ENCODE measurements around the gene HELLS.
"Not testable (repeated sequence)": the region's sequence is repeated elsewhere in the genome, so short reads cannot be mapped to it uniquely, and the experiment has no call there.

Gene HELLS

DNA sequence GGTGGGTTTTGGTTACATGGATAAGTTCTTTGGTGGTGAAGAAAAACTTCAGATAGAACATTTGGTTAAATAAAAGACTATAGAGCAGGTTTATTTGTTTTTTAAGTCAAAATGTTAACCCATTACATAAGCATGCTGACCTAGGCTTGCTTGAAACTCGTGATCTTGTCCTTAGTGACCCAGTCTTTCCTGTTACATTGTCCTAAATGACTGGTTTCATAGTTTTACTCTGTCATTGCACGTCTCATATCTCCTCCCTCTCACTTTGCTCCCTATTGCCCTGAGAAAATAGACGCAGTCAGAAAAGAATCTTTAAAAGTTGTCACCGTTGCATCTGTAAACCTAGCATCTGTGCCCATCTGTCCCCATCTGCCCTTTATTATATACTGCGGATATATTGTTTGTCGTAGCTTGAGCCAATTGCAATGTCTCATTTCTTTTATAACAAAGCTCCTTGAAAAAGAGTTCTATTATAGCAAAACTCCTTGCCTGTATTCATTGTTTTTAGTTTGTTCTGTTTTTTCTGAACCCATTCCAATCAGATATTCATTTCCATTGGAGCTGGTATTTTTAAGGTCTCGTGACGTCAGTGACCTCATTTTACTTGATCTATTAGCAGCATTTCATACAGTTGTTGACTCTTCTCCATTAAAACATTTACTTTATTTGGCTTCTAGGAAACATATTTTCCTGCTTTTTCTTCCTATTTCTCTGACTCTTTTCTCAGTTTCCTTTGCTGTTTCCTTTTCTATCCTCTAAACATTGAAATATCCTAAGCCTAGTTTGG, 57.3 kb downstream of the HELLS start:
- in situ Hi-C loops (cut with MboI; ENCODE audit: low sequenced_read_pairs) = no loop called here

DNA sequence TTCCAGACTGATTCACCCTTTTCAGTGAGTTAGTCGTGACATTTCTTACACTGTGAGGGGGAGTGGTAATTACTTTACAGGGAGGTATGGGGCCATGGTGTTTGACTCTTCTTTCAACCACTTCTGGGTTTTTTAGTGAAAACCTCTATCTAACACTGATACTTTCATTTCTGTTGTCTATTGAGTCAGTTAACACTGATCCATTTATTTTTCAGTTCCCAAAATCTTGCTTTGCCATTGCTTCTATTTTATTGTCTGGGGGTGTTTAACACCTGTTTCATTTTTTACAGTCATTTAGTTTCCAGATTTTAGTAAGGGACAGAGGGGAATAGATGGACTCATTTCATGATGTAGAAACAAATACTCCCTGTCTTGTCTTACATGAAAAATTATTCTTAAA, 61.5 kb downstream of the HELLS start:
- in situ Hi-C loops (cut with MboI; ENCODE audit: low sequenced_read_pairs) = no loop called here

DNA sequence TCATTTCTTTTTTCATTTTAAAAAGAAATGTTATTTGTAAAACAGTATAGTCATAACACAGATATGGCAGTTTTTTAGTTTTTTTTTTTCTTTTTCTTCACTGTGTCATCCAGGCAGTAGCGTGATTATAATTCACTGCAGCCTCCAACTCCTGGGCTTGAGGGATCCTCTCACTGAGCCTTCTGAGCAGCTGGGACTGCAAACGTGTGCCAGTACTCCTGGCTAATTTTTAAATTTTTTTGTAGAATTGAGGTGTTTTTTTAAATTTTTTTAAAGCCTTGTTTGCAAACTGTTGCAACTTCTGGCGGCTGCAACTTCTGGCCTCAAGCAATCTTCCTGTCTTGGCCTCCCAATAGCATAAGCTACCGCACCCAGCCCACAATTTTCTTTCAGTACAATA, 63.0 kb downstream of the HELLS start:
- in situ Hi-C loops (cut with MboI; ENCODE audit: low sequenced_read_pairs) = no loop called here

DNA sequence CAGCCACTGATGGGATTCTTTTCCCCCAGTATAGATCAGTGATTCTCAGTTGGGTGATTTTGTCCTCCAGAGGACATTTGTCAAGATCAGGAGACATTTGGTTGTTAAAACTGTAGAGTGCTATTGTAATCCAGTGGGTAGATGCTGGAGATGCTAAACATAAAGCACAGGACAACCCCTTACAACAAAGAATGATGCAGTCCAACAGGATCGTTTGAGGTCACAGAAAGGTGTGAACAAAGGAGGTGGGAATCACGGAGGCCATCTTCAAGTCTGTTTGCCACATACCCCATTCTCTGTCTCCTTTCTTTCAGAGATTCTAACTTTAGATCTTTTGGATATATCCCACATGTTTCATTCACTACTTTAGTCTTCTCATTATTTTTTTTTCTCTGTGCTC, 69.0 kb downstream of the HELLS start:
- in situ Hi-C loops (cut with MboI; ENCODE audit: low sequenced_read_pairs) = no loop called here

DNA sequence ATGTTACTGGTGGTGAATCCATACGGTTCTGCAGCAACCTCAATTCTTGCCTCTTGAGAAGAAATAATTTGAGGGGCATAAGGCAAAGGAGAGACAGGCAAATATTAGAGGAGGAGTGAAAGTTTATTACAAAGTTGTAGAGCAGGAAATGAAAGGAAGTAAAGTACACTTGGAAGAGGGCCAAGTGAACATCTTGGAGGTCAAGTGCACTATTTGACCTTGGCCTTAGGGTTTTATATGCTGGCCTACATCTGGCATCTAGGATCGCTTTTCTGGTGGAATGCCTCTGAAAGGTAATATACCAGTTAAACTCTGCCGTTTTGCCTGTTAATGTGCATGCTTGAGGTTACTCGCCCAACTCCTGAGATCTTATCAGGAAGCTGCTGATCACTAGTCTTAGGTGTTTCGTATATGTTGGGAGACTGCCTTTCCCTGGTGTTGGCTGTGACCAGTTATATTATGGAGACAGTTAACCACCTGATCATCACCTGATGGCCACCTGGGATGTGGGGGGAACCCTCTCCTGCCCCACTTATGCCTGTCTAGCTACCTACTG, 71.9 kb downstream of the HELLS start:
- in situ Hi-C loops (cut with MboI; ENCODE audit: low sequenced_read_pairs) = no loop called here

DNA sequence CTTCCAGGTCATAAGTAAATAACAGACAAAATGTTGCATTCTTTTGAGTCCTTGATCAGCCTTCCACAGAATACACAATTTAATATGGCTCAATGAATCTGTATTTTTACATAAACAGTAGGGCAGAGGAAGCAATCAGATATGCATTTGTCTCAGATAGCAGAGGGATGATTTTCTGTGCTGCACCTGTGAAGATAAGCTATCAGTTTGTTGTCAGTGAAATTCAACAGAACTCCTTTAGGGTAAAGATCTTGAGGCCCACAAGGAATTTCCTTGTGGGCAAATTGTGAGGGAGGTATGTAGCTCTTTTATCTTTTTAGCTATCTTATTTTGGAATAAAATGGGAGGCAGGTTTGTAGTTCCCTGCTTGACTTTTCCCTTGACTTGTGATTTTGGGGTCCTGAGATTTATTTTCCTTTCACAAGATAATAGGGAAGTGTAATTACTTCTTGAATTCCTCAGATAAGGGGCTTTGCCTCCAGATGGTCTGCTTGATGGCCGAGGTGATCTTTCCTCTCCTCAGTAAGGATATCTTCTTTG, 77.1 kb downstream of the HELLS start:
- in situ Hi-C loops (cut with MboI; ENCODE audit: low sequenced_read_pairs) = no loop called here

DNA sequence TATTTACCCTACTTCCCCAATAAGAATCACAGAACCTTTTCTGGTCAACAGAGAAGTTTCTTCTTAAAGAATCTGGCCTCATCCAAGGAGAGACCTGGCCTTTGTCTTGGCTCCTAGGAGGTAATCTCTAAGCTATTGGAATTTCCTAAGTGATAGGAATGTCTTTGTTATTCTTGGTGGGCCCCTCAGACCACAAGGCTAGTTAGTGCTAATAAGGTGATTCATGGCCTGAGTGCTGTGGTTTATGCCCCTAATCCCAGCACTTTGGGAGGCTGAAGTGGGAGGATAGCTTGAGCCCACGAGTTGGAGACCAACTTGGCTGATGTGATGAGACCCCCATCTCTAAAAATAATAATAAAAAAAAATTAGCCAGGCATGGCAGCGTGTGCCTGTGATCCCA, 78.0 kb downstream of the HELLS start:
- in situ Hi-C loops (cut with MboI; ENCODE audit: low sequenced_read_pairs) = no loop called here

DNA sequence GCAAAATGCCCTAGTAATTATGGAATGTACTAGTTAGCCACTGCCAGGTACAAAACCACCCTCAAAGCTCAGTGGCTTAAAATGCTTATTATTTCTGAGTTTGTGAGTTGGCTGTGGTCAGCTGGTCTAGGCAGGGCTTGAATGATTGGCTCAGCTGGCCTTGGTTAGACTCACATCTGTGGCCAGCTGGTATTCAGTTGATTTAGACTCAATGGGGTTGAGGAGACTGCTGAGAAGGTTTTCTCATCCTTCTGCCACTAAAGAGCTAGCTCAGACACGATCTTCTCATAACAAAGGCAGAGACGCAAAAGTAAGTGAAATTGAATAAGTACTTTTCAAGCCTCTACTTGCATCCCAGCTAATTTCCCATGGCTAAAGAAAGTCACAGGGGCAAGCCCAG, 80.9 kb downstream of the HELLS start:
- in situ Hi-C loops (cut with MboI; ENCODE audit: low sequenced_read_pairs) = no loop called here

DNA sequence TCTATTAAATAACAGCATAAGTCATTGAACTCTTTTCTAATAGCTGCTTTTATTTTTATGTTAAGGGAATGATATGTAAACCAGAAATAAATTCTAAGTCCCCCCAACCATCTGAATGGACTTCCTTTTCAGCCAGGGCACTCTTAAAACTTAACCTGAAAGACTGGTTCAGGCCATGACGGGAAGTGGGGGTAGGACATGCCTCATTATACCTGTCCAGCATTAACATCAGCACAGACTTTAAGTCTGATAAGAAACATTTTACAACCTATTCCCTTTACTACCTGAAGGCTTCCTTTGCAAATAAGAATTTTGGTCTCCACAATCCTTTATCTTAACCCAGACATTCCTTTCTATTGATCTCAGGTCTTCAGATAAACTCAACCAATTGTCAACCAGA, 81.9 kb downstream of the HELLS start:
- in situ Hi-C loops (cut with MboI; ENCODE audit: low sequenced_read_pairs) = no loop called here

DNA sequence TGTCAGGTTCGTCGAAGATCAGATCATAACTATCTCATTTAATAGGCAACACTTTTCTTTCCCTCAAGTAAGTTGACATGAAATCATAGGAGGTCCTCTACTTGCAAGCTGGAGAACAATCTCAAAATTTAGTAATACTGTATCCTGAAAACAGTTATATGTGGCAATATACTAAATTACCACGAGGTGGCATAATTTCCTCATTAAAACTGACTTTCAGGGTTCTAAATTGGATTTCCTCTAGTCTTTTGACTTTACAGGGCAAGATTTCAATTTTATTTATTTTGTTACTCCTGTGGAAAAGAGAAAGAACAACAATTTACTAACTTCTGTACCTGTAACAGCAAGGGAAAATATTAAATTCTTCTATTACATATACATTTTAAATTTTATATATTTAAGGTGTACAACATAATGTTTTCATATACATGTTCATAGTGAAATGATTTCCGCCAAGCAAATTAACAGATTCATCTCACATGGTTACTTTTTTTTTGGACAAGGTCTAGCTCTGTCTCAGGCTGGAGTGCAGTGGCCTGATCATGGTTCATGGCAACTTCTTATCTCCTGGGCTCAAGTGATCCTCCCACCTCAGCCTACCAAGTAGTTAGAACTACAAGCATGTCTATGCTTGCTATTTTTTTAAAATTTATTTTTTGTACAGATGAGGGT, 84.6 kb downstream of the HELLS start:
- in situ Hi-C loops (cut with MboI; ENCODE audit: low sequenced_read_pairs) = no loop called here

DNA sequence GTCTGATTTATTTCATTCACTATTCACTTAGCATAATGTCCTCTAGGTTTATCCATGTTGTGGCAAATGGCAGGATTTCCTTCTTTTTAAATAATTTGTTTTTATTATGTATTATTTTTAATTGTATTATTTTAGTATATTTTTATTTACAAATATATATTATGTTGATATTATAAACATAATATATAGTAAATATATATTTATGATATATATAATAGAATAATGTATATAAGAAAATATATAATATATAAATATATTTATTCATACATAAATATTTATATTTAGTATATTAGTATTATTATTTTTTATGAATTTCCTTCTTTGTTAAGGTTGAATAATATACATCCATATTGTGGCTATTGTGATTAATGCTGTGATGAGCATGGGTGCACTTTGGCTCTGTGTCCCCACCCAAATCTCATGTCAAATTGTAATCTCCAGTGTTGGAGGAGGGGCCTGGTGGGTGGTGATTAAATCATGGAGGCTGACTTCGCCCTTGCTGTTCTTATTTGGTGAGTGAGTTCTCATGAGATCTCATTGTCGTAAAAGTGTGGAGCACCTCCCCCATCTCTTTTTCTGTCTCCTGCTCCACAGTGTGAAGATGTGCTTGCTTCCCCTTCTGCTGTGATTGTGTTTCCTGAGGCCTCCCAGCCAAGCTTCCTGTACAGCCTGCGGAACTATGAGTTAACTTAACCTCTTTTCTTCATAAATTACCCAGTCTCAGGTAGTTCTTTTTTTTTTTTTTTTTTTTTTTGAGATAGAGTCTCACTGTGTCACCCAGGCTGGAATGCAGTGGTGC, 85.7 kb downstream of the HELLS start:
- in situ Hi-C loops (cut with MboI; ENCODE audit: low sequenced_read_pairs) = no loop called here

DNA sequence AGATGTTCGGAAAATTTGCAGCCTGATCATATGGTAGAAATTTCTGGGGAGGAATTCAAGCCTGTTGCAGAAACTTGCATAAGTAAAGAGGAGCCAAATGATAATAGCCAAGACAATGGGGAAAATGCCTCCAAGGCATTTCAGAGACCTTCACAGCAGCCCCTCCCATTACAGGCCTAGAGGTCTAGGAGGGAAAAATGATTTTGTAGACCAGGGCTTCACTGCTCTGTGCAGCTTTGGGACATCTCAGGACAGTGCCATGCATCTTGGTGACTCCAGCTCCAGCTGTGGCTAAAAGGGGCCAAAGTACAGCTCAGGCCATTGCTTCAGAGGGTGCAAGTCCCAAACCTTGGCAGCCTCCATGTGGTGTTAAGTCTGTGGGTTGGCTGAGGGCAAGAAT, 87.4 kb downstream of the HELLS start:
- in situ Hi-C loops (cut with MboI; ENCODE audit: low sequenced_read_pairs) = no loop called here

DNA sequence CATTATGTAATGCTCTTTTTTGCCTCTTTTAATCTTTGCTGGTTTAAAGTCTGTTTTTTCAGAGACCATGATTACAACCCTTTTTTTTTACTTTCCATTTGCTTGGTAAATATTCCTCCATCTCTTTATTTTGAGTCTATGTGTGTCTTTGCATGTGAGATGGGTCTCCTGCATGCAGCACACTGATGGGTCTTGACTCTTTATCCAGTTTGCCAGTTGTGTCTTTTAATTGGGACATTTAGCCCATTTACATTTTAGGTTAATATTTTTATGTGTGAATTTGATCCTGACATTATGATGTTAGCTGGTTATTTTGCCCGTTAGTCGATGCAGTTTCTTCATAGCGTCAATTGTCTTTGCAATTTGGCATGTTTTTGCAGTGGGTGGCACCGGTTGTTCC, 92.5 kb downstream of the HELLS start:
- in situ Hi-C loops (cut with MboI; ENCODE audit: low sequenced_read_pairs) = not testable (repeated sequence)

DNA sequence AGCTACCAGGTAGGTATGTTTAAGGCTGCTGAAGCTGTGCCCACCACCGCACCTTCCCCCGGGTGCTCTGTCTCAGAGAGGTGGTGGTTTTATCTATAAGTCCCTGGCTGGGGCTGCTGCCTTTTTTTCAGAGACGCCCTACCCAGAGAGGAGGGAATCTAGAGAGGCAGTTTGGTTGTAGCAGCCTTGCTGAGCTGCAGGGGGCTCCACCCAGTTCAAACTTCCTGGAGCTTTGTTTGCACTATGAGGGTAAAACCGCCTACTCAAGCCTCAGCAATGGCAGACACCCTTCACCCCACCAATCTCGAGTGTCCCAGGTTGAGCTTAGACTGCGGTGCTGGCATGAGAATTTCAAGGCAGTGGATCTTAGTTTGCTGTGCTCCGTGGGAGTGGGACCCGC, 94.3 kb downstream of the HELLS start:
- in situ Hi-C loops (cut with MboI; ENCODE audit: low sequenced_read_pairs) = no loop called here

DNA sequence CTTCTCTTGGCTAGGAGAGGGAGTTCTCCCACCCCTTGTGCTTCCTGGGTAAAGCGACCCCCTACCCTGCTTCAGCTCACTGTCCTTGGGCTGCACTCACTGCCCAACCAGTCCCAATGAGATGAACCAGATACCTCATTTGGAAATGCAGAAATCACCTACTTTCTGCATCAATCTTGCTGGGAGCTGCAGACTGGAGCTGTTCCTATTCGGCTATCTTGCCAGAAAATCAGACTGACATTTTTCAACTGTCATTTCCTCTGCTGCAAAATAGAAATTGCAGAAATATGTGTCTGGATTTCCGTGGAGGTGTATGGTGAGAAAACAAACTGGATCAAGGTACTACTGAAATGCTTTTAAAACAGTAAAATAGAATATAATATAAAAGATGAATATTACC, 95.0 kb downstream of the HELLS start:
- in situ Hi-C loops (cut with MboI; ENCODE audit: low sequenced_read_pairs) = no loop called here

DNA sequence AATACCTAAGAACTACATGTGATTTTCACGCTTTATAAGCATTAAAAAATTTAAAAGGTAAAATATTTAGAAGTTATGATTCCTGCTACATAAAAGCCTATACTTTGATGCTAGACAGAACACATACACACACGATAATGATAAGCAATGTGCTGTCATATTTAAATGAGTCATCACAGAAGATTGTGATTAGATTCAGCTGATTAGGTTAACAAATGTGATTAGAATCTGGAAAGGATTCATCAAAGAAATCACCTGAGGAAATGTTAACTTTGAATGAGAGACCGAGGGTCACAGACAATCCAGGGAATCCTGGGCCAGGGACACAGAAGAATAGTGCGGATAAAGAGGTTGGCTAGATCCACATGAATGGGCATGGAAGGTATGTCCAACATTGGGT, 95.9 kb downstream of the HELLS start:
- in situ Hi-C loops (cut with MboI; ENCODE audit: low sequenced_read_pairs) = no loop called here

DNA sequence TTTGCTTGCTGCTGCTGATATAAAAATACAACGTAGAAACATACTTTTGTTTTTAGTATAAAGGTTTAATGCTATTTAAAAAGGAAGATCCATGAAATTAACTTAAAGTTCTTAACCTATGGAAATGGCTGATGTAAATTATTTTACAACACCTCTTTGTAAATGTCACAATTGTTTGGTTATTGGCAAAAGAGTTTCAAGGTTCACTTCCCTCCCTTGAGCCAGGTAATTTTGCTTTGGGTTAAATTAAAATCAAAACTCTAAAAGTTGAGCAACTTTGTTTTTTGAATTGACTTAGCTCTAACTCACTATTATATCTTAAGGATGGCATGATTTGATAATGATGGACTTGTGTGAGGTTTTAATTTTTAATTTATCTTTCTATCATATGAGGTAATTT, 98.8 kb downstream of the HELLS start:
- in situ Hi-C loops (cut with MboI; ENCODE audit: low sequenced_read_pairs) = no loop called here

DNA sequence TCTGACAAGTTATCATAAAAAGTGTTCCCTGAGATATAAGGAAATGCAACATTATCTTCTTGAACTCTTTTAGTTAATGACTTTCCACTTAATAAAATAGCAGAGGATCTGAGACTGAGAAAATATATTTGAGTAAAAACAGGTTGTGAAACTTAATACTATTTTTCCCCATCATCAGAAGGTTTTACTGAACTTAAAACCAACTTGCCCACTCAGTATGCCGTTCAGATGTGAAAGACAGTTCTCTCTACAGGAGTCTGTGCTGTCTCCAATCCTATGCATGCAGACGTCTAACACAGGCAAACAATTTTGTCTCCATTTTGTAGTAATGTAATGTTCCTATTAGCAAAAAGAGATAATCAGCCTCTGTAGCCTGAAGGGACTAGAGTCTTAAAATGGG, 99.7 kb downstream of the HELLS start:
- in situ Hi-C loops (cut with MboI; ENCODE audit: low sequenced_read_pairs) = no loop called here
